GM21367 (cell line): ENCODE results near the gene GBE1.
"Not testable (repeated sequence)": the region's sequence is repeated elsewhere in the genome, so short reads cannot be mapped to it uniquely, and the experiment has no call there.

ENCODE experiments used
- ATAC-seq: cut with Tn5 transposase; IDR thresholded peaks from one replicate; pipeline ENCODE4 v1.9.1; 2021; ENCODE audit not compliant: unreplicated experiment

Gene GBE1

DNA sequence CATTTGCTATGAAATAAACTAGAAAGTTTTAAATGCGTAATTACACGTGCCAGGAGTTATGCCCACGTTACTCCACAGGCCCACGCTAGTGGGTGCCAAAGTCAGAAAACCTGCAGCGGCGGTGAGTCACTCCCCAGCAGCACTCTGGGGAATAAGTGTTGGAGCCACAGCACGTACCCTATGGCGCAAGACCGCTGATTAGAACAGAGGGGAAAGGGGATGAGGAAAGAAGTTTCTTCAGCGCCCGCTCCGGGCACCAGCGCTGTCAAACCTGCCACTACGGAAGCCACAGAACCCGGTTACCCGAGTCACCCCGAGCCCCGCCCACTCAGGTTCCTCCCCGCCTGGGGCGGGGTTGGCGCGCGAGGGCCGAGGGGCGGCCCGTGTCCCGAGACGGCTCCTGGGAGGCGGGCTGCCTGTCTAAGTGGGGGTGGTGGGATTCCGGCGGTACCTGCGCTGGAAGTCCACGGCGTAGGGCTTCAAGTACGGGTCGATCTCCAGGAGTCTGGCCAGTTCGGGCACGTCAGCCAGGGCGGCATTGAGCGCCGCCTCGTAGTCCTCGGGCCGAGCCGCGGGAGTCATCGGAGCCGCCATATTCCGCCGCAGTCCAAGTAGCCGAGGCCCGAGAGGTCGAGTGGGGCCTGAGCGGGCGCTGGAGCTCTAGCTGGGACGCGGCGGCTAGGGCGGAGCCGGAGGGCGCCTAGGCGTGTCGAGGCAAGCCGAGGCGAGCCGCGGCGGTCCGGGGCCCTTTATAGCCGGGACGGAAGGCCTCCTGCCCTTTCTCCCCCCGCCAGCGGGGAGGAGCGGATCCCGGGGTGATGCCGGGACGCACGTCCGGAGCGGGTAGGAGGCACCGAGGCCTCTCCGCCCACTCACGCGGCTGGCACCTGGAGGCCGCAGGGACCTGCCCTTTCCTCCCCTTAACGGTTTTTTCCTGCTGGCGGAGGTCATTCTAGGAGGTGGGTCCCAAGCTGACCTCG lies at the start of gene GBE1:
Gene GBE1 (minus strand): TSS at position 722 of the 980 bp plus-strand sequence. CDS start 128 bp downstream, at position 594.
- peak; percentile 81 for ATAC-seq

DNA sequence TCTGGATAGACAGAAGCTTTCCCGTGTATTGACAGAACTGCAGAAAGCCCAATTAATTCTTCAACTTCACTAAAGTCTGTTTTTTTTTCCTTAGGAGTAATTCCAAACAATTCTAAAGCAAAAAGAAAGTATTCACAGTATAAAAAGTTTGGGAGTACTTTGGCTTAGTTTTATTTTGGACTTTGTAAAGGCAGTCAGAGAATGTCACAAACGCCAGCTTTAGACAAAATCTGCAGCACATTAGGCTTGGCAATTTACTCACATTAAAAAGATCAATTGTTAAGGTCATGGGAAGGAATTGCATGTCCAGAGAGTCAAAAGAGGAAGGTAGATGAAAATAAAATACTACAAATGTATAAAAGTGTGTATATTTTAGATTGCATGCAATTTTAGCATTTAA lies 47.5 kb upstream of the GBE1 start:
- ATAC-seq = no peak

DNA sequence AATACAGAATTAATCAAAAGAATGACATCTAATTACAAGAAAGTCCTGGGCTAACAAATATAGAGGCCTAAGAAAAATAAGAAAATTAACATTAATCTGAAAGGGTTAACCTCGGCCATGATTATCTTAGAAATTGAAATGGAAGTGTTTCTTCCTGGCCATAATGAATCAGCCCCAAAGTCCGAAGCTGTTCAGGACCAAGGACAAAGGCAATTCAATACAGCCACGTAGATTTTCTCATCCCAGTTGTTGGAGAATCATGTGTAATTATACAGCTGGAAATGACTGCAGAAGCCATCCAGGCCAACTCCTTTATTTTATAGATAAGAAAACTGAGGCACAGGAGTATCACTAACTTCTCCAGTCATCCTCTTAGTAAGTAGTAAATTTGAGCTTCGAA lies 38.0 kb upstream of the GBE1 start:
- no peak for ATAC-seq

DNA sequence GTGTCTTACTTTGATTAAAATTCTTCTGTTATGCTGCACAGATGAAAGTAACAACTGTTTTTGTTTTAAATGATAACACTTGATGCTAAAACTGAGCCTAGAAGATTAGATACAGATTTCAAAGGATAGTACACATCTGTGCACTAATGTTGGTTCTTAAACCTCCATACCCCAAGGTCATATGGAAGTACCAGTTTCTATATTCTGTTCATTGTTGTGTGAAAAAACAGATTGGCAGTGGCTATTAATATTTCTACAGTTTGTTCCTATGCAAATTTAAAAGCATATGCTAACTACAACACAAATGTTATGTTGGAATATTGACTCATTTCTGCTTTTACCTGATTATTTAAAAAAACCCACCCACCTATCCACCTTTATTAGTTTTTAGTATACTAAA lies 32.0 kb upstream of the GBE1 start:
- no peak for ATAC-seq

DNA sequence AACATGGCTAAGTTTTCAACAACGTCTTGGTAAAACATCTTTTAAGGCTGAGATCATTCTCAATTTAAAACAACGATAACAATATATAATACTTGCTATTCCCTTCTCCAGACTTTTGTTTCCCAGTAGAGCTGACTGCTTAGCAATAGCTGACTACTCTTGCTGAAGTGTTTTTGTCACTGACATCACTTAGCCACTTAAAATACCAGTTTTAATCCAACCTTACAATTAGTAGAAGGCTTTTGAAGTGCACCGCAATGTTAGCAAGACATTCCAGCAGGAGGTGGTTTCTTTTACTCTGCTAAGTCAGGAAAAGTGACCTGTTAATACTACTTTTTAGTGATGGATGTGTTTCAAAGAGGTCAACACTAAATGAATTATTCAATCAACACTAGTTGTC lies 28.7 kb upstream of the GBE1 start:
- no peak for ATAC-seq

DNA sequence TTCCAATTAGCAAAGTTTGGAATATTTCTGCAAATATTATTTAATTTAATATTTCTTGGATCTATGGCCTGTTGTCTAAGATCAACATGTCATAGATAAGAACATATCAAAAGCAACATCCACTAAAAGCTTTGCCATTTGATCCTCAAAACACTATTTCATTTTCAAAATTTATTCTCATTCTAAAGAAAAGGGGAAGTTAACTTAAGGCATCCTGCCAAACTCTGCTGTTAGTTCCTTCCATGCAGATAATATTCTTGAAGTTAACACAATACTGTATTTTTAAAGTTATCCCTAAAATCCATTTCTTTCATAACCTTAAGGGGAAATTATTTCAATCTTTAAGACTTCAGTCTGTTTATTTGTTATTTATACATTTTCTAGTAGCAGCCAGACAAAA lies 28.2 kb upstream of the GBE1 start:
- no peak for ATAC-seq

DNA sequence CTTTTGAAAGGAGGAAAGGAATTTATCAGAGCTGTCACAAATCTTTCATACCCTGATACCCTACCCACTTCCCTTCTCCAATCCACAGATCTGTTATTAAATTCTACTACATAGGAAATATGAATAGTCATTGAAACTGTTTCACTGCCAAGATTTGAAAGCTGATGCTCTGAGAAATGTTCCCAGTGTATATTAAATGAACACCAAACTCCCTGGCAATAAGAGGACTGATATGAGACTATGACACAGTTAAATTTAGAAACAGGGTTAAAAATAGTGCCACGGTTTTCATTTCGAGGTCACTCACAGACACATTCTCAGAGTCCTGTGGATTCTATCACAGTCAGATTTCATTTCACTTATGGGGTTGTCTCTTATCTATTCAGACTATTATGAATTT lies 27.2 kb upstream of the GBE1 start:
- ATAC-seq = peak; percentile 73

DNA sequence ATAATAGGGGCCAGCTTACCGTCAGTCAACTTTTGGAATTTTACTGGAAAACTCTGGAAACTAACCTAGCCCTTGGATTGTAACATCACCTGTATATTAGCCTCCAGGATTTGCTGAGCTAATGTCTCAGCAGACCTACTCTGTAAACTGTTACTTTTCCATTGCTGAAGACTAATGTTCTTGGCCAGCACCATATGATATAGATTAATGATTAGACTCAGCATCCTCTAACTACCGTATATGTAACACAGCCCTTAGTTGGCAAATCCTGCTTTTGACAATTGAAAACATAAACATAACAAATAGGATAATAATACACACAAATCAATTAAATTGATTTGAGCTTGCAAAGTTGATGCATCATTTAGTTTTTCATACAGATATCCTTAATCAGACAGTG lies 26.6 kb upstream of the GBE1 start:
- ATAC-seq = no peak

DNA sequence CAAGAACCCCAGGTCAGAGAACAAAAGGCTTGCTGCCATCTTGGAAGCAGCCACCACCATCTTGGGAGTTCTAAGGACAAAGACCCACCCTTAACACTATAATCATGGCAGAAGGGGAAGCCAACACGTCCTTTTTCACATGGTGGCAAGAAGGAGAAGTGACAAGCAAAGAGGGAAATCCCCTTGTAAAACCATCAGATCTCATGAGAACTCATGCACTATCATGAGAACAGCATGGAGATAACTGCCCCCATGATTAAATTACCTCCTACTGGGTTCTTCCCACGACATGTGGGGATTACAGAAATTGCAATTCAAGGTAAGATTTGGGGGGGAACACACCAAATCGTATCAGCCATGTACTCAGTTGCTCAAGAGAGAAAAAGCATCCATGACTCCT lies 21.1 kb upstream of the GBE1 start:
- no peak for ATAC-seq

DNA sequence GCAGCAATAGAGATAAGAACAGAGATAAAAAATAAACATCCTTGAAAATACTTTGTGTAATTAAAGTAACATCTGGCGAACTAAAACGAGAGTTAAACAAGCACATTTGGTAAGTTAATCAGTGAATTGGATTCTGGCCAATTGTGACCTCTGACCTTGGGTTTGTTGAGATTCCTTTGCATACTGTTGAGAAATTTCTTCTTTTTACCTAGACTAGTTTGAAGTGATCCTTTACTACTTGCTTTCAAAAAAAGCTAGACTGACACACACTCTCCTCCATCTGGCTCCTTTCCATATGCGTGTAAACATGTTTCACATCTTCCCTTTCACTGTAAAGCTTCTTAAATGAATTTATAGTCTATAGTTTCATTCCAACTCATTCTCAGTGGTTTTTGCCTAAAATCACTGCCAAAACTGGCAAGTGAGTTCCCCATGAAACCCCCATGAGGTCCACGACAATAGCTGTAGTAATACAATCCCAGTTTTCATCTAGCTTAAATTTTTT lies 17.3 kb upstream of the GBE1 start:
- no peak for ATAC-seq

DNA sequence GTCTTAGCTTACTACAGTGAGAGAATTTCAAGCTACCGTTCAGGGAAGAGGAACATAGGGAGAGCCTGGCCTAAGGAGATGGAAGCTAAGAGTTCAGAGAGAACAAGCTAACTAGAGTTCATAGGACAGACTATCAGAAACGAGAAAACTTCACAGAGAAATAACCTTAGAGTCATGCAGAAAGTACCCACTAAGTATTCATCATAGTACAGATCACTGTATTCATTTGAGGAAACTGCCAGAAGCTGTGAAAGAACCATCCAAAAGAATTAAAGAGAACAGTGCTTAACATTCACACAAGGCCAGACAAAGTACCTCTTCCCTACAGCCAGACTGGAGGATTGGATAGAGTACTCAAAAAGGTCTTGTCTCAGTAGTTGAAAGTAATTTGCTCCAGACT lies 15.2 kb upstream of the GBE1 start:
- no peak for ATAC-seq

DNA sequence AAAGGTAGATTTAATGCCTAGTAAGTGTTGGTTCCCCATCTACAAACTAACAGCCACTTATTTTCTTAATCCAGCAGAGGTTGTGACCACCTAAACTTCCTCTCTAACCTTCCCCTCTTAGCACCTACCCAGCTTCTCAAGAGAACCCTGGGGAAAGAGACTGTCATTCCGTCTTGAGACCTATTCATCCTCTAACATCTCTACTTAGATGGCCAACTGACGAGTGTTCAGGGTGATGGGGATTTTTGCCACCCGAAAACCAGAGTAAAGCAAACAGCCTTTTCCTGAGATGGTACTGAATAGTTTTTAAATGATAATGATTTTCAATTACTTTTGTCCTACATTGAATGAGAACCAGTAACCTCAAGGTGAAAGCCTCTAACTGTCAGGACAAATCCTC lies 9.3 kb upstream of the GBE1 start:
- no peak for ATAC-seq

DNA sequence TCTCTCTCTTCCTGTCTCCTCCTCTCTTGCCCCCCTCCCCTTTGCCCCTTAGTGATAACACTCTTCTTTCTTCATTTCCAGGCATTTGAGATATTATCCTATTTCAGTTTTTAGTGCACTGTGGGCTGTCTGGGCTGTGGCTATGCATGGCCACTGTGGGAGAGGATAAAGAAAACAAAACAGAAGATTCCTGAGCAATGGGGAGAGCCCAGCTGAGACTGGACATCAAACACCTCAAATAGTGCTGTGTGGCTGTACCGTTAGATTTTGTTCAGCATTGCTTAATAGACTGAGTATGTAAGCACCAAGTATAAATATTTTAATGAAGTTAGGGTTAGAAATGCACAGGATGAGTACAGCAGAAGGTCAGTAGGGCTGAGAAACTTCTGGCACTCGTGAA lies 7.9 kb upstream of the GBE1 start:
- ATAC-seq = no peak

DNA sequence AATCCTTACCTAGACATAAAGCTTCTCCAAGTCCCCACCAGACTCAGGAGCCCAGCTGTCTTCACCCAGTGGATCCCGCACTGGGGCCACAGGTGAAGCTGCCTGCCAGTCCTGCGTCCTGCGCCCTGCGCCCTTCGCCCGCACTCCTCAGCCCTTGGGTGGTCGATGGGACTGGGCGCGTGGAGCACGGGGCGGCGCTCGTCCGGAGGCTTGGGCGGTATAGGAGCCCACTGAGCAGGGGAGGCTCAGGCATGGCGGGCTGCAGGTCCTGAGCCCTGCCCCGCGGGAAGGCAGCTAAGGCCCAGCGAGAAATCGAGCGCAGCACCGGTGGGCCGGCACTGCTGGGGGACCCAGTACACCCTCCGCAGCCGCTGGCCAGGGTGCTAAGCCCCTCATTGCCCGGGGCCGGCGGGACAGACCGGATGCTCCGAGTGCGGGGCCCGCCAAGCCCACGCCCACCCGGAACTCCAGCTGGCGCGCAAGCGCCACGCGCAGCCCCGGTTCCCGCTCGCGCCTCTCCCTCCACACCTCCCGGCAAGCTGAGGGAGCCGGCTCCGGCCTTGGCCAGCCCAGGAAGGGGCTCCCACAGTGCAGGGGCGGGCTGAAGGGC lies 5.9 kb upstream of the GBE1 start:
- ATAC-seq = not testable (repeated sequence)

DNA sequence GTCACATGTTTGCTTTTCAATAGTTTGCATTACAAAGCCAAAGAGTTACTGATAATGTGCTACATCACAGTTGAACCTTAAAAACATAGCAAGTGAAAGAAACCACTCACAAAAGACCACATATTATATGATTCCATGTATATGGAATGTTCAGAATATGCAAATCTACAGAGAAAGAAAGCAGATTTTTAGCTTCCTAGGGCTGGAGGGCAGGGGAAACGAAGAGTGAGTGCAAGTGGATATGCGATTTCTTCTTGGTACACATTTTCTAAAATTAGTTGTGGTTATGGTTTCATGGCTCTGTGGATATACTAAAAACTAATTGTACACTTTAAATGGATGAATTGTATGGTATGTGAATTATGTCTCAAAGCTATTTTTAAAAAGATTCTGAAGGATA lies 4.0 kb upstream of the GBE1 start:
- no peak for ATAC-seq

DNA sequence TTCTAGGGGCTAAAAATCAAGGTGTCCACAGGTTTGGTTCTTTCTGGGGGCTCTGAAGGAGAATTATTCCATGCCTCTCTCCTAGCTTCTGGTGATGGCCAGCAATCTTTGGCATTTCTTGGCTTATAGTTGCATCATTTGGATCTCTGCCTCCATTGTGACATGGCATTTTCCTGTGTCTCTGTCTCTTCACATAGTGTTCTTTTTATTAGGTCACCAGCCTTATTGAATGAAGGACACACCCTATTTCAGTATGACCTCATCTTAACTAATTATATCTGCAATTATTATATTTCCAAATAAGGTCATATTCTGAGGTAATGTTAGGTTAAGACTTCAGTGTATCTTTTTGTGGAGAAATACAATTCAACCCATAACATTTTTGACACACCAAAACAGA lies 3.2 kb upstream of the GBE1 start:
- no peak for ATAC-seq

DNA sequence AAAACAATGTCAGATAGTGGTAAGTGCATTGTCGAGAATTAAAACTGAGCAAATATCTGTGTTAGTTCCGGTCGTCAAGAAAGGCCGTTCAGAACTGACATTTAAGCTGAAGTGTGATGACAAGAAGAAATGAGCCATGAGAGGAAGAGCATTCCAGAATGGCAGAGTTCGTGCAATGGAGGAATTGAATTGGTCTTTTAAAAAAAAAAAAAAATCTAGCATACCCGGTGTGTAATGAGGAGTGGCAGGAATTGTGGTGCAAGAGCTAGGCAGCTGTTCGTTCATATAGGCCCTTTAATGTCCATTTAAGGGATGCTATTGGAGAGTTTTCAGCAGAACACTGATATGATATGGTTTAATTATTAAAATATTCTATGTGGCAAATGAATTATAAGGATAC lies 2.6 kb upstream of the GBE1 start:
- ATAC-seq = no peak

DNA sequence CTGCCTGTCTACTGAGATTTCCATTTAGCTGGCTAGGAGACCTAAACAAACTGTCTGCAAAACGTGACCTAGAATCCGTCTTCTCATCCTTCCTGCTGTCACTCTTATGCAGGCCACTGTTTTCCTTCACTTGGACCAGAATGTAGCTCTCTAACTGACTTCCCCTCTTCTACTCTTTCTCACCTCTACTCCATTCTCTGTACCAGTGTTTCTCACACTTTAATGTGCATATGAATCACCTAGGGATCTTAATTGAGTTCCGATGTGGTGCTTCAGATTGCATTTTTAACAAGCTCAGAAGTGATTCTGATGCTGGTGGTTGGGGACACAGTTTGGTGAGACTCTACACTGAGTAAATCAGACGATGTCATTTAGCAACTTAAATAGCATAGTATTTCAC lies 1.6 kb upstream of the GBE1 start:
- no peak for ATAC-seq

DNA sequence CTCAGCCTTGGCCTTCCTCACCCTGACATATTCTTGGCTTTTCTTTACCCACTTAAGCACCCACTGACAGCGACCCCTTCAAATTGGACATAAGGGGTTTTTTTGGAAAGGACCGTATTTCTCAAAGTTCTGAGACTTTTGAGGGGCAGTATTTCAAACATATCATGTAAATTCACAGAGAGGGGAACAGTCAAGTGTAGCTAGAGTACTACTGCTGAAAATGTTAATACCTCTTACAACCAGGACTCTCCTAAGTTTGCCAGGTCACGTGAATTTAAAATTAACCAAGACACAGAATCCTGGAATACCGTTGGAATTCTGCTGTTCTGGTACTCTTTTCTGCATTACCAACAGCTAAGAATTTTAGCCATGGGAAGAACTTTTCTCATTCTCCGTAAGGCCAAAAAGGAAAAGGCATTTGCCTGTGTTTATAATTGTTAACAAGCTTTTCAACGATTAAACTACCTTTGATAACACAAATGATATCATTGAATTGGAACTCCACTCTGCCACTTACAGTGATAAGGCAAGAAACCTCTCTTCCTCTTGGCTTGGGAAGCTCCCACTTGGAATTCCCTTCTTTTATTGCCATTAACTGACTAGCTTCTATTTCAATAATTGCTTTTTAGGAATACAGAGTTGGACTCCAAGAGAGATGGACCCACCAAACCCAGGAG lies 597 bp upstream of the GBE1 start:
- no peak for ATAC-seq

DNA sequence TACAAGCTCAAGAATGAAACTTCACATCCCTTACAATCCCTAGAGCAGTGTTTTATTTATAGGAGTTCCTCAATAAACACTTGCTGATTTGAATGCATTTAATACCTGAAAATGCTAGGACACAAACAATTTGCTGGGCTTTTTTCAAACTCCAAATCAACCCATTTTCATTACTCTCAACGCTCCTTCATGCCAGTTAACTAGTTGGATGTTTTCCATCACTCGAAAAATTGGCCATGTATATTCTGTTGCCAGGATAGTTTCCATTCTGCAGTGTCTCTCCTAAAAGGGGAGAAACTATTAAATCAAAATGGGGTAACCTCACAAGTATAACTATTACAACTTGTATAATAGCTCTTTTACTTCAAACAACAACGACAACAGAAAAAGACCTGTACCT lies 1.2 kb downstream of the GBE1 start:
- ATAC-seq = no peak

DNA sequence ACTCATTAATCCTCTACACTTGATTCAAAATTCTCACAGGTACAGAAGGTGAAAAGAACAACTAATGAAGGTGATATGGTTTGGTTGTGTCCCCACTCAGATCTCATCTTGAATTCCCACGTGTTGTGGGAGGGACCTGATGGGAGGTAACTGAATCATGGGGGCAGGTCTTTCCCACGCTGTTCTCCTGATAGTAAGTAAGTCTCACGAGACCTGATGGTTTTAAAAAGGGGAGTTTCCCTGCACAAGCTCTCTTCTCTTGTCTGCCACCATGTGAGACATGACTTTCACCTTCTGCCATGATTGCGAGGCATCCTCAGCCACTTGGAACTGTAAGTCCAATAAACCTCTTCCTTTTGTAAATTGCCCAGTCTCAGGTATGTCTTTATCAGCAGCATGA lies 2.7 kb downstream of the GBE1 start:
- ATAC-seq = not testable (repeated sequence)

DNA sequence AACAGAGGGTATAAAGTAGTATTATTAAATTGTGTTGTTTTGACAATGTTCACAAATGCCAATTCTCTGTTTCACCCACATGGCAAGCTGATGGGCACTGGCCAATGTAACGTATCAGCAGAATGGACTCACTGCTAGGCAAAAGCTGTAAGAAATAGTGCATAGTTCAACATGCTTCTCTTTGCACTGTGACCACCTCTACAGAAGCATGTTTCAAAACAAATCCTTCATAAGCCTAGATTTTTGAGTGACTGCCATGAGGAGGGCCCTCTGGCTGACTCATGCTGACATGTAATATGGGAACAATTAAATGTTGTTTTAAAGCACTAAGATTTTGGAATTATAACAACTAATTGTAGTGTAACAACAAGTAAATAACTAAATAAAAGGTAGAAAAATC lies 3.2 kb downstream of the GBE1 start:
- no peak for ATAC-seq
